ENCODE data around the gene TEX38.

Gene TEX38

DNA sequence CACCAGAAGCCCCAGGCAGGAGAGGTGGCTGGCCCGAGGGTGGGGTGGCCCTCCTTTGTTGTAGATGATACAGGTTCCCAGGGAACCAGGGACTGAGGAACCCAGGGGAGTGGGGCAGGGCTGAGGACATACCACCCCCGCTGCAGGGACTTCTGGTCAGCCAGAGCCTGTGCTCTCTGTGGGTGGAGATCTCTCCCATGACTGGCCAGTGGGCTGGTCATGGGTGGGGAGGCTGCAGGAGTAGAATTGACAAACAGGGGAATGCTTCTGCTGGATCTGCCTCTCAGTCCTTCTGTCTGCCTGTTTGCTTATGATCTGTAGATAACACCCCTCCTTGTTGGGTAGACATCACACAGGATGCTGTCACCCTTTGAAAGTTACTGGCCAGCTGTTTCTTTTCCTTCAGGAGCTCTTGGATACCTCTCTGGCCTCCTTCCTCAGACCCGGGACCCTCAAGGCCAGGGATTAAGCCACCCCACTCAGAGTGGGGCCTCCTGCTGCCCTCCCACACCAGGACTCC is 50.1 kb downstream of the TEX38 start:
- TF ChIP-seq TCF4 (CRISPR knock-in tag; IDR thresholded peaks at IDR 0.05; ENCODE audit: borderline replicate concordance) (no peak), ZNF8 (CRISPR knock-in tag; IDR thresholded peaks at IDR 0.05) (no peak), POU6F1 (CRISPR knock-in tag; IDR thresholded peaks at IDR 0.05; ENCODE audit: borderline replicate concordance, low read depth) (no peak), ZC3H10 (CRISPR knock-in tag; IDR thresholded peaks at IDR 0.05) (no peak), RARB (CRISPR knock-in tag; IDR thresholded peaks at IDR 0.05) (no peak), ZFP3 (CRISPR knock-in tag; IDR thresholded peaks at IDR 0.05) (no peak), ZNF70 (CRISPR knock-in tag; IDR thresholded peaks at IDR 0.05) (no peak), ZFP30 (CRISPR knock-in tag; IDR thresholded peaks at IDR 0.05) (no peak), GLIS3 (CRISPR knock-in tag; IDR thresholded peaks at IDR 0.05) (no peak), BACH2 (CRISPR knock-in tag; IDR thresholded peaks at IDR 0.05; ENCODE audit: borderline replicate concordance) (no peak), ARNTL (CRISPR knock-in tag; IDR thresholded peaks at IDR 0.05; ENCODE audit: borderline replicate concordance, low read depth) (no peak), ESRRG (CRISPR knock-in tag; IDR thresholded peaks at IDR 0.05) (no peak), ISL1 (CRISPR knock-in tag; IDR thresholded peaks at IDR 0.05) (no peak), ZNF565 (CRISPR knock-in tag; conservative IDR thresholded peaks at IDR 0.05; ENCODE audit: low read depth) (no peak), SNAI2 (CRISPR knock-in tag; IDR thresholded peaks at IDR 0.05) (no peak), TOX (CRISPR knock-in tag; IDR thresholded peaks at IDR 0.05; ENCODE audit: borderline replicate concordance) (no peak), PATZ1 (CRISPR knock-in tag; IDR thresholded peaks at IDR 0.05; ENCODE audit: borderline replicate concordance) (no peak), CSDC2 (CRISPR knock-in tag; IDR thresholded peaks at IDR 0.05) (no peak), CSRNP3 (CRISPR knock-in tag; IDR thresholded peaks at IDR 0.05) (no peak)

More for the DNA sequence above, 50.1 kb downstream of the TEX38 start:
- no peak for ATAC-seq

Data from SK-N-SH treated with all-trans-retinoic acid at 6 μM for 48 hours (cell line).